ENCODE data around the gene DMTF1. TPM values are rescaled to one million over a fixed set of nuclear protein-coding genes. Genes with fewer than 3 reads are reported as not detected.

Gene DMTF1
- total RNA-seq, 1 donor, result 98.9 TPM

DNA sequence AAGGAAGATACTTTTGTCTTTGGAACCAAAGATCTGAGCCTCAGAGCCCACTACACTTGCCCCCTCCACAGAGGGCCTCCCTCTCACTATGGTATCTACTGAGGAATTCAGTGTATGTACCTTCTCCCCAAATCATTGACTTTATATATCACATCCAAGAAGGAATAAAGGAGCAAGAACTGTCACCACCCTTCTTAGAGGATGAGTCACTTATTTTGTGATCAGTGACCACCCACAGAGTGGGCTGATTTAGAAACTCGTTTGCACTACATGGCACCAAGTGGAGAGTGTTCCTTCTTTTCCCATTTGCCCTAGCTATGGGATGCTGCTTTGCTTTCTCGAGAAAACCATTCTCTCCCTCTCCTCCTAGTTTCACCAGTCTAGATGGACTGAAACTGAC, 61.6 kb downstream of the DMTF1 start:
- no peak for DNase-seq (ENCODE audit: low read depth)
- TF ChIP-seq, protein P1, sequence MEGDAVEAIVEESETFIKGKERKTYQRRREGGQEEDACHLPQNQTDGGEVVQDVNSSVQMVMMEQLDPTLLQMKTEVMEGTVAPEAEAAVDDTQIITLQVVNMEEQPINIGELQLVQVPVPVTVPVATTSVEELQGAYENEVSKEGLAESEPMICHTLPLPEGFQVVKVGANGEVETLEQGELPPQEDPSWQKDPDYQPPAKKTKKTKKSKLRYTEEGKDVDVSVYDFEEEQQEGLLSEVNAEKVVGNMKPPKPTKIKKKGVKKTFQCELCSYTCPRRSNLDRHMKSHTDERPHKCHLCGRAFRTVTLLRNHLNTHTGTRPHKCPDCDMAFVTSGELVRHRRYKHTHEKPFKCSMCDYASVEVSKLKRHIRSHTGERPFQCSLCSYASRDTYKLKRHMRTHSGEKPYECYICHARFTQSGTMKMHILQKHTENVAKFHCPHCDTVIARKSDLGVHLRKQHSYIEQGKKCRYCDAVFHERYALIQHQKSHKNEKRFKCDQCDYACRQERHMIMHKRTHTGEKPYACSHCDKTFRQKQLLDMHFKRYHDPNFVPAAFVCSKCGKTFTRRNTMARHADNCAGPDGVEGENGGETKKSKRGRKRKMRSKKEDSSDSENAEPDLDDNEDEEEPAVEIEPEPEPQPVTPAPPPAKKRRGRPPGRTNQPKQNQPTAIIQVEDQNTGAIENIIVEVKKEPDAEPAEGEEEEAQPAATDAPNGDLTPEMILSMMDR (IDR thresholded peaks at IDR 0.05; ENCODE audit: insufficient read depth, low read depth, low read length), result no peak
- H3K4me3 ChIP-seq (ENCODE audit: low read depth, low read length), result no peak overlapping the region

DNA sequence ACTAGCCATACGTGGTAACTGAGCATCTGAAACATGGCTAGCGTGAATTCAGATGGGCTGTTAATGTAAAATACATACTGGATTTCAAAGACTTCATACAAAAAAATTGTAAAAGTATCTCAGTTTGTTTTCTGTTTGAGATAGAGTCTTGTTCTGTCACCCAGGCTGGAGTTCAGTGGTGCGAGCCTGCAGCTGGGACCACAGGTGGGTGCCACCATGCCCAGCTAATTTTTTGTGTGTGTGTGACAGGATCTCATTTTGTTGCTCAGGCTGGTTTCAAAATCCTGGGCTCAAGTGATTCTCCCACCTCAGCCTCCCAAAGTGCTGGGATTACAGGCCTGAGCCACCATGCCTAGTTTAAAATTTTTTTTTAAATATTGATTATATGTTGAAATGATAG, 62.8 kb downstream of the DMTF1 start:
- TF ChIP-seq, protein P1 (IDR thresholded peaks at IDR 0.05; ENCODE audit: insufficient read depth, low read depth, low read length), result no peak
- DNase-seq (ENCODE audit: low read depth), result no peak
- H3K4me3 ChIP-seq (ENCODE audit: low read depth, low read length), result no peak overlapping the region

DNA sequence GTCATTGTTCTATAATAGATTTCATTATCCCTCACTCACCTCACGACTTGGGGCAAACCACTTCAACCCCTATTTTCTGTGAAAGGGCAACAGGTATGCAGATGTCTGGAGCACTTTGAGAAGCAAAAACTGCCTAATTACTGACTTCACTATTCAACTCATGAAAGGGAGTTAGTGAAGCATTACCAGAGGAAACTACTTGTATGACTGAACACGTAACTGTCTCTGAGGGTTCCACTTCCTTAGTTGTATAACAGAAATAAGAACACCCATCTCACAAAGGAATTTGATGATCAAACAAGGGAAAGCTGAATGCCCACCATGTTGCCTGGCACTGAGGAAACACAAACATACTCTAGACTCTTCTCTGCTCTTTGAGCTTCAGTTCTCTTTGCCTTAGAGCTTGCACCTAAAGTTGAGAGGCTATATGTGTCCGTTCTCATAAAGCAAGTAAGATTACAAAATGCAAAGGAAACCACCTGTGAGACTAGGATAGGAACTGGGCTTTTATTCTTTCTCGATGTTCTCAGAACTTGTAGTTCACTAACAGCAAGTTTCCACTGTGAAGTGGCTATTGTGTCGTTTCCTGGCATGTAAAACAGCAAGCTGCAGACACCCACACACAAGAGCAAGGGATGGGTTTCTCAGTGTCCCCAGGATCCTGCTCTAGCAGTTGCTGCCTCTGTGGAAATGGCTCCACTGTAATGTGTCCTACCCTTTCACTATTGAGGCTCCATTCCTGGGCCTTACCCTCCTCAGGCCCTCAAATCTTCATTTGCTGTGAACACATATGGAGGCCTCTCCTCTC, 64.7 kb downstream of the DMTF1 start:
- no peak for DNase-seq (ENCODE audit: low read depth)
- TF ChIP-seq, protein P1 (IDR thresholded peaks at IDR 0.05; ENCODE audit: insufficient read depth, low read depth, low read length), result no peak
- H3K4me3 ChIP-seq (ENCODE audit: low read depth, low read length), result no peak overlapping the region

DNA sequence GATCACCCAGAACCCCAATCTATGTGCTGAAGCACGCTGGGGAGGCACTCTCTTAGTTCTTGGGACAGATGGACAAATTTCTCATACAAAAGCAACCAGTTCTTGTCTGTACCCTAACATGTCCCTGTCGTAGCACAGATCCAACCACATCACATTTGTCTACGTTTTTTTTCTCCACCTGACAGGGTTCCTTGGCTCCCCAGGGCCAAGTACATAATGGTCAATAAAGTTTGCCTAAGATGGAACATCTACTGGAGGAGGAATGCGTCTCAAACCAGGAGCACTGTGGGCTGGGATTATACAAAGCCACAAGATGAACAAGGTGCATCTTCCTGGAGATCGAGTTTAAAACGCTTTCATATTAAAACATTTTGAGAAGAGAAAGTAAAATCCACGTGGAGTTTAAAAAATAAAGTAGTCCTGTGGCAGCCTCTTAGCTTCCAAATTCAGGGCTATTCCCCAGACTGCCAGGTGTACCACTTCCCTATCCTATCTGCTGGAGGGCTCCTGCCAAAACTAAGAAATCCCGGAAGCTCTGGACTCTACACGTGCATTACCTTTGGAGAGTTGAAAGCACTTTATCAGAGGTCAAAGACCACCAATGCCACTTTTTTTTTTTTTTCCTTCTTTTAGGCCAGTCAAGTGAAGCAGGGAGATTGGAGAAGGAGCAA, 65.9 kb downstream of the DMTF1 start:
- peak overlapping the region; percentile 94 for H3K4me3 ChIP-seq (ENCODE audit: low read depth, low read length)
- no peak for DNase-seq (ENCODE audit: low read depth)
- TF ChIP-seq, protein P1 (IDR thresholded peaks at IDR 0.05; ENCODE audit: insufficient read depth, low read depth, low read length), result no peak

DNA sequence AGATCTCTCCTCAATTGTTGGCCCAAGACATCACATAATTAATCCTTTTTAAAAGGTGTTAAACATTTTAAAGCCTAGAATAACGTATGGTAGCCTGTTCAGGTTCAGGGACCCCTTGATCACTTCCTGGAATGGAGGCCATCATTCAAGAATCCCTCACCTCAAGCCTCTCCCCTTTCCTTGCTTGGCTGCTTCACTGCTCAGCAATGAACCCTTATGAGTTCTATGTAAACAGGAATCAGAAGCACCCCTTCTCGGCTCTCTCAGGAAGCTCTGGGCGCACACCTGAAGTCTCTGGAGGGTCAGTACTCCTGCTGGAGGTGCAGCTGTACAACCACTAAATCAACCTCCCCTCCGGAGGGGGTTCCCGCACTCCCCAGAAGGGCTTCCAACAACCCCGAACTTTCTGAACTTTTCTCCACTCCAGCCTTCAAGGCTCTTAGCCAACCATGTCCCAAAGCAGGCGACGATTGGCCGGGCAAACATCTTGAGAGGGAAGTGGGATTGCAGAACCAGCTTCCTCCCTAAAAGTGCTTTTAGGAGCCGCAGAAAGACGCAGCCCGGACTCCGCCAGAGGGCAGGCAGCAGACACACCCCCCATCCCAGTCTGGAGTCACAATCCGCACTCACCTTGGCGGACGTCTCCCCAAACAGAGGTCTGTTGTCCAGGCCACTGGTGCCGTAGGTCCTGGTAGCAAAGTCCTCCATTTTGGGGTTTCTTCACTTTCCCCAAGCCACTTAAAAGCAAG, 66.7 kb downstream of the DMTF1 start:
- peak; percentile 61 for DNase-seq (ENCODE audit: low read depth)
- TF ChIP-seq, protein P1 (IDR thresholded peaks at IDR 0.05; ENCODE audit: insufficient read depth, low read depth, low read length), result peak; percentile 16
- peak overlapping the region; percentile 94 for H3K4me3 ChIP-seq (ENCODE audit: low read depth, low read length)

DNA sequence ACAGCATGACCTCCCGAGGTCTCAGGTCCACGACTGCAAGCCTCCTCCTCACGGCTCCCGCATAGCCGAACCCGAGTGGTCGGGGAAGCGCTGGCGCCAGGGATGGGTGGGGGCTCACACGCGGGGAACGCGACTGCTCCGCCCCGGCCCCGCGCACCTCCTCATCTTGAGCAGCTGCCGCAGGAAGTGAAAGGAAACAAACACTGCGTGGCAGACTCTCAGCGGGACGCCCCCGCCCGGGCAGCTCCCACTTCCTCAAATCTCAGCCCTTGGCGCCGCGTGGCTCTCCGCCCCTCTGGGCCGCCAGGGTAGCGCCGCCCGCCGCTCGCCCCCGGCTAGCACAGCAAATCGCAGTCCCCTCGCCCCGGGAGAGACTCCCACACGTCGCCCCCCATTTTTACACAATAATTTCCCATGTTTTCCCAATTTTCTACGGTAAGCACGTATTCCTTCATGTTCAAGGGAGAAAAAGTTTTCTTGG, 67.3 kb downstream of the DMTF1 start, which contains the start of gene TMEM243:
Gene TMEM243, minus strand, starts transcription at position 188 of the 481 bp plus-strand sequence. CDS start 229 bp downstream, outside the sequence.
- H3K4me3 ChIP-seq (ENCODE audit: low read depth, low read length), result peak within 1 kb of the TSS; percentile 94
- TF ChIP-seq, protein P1 (IDR thresholded peaks at IDR 0.05; ENCODE audit: insufficient read depth, low read depth, low read length), result peak; percentile 7
- peak; percentile 85 for DNase-seq (ENCODE audit: low read depth)
